ENCODE data around the gene ABHD3. TPM values are rescaled to one million over a fixed set of nuclear protein-coding genes. Genes with fewer than 3 reads are reported as not detected.

The ABHD3 gene
- total and polyA plus RNA-seq, 2 of the 8 experiments (the other 6 are each of a cell fraction or from before 2014, with no cell fraction given), result 8.4 to 12.1 TPM

- TF ChIP-seq POLR2AphosphoS5 (IDR thresholded peaks at IDR 0.05; ENCODE audit: low read depth, low read length), result peak; percentile 37
- TF ChIP-seq SIX5 (IDR thresholded peaks at IDR 0.05; ENCODE audit: low read depth, low read length), result no peak
- no peak for TF ChIP-seq CTCF (IDR thresholded peaks at IDR 0.05; ENCODE audit: control extremely low read depth in 1 of 3, insufficient read depth in 1 of 3, low read depth in 1 of 3, low read length in 3 of 3)
- peak; percentile 87 for TF ChIP-seq PHF8 (conservative IDR thresholded peaks at IDR 0.05; ENCODE audit: low read depth, low read length)
- no peak for TF ChIP-seq EGR1 (IDR thresholded peaks at IDR 0.05; ENCODE audit: borderline replicate concordance, low read depth, low read length)
- TF ChIP-seq TAF1 (IDR thresholded peaks at IDR 0.05; ENCODE audit: low read depth, low read length), result peak; percentile 85; the same call in 1 of the 2 replicates
- TF ChIP-seq CBX8 (IDR thresholded peaks at IDR 0.05; ENCODE audit: borderline replicate concordance, low read depth, low read length), result no peak
Measured at GRCh38 chr18:21740538-21741311, 36.2 kb upstream of the ABHD3 start, which contains the start of gene MIB1 (continued).

All from H1 (cell line).